ENCODE data around the gene CTNNBIP1. TPM values are rescaled to one million over a fixed set of nuclear protein-coding genes. Genes with fewer than 3 reads are reported as not detected.

CTNNBIP1 gene
- total RNA-seq, 1 experiment from 2014 or later: 44.4 TPM

GRCh38 chr1:9821710-9822109 is 88.4 kb downstream of the CTNNBIP1 start:
- WGBS (ENCODE audit: extremely low coverage, insufficient read length, low lambda C conversion rate): no CpG with 5 or more reads among the region's 4 CpGs
- Histone ChIP-seq H3K4ac (ENCODE audit: low read depth, low read length) (no peak overlapping the region), H3K14ac (ENCODE audit: insufficient read depth, low read length) (no peak overlapping the region), H2BK20ac (ENCODE audit: low read depth, low read length, poor library complexity, severe bottlenecking) (no peak overlapping the region), H3K23ac (ENCODE audit: insufficient read length, low read depth, low read length) (no peak overlapping the region), H4K91ac (ENCODE audit: insufficient read length, low read depth, low read length) (no peak overlapping the region), H3K4me1 (ENCODE audit: insufficient read depth, low read length) (peaks cover 5% of the 10 kb centered on the region; the same call in 1 of the 2 replicates), H3K23me2 (ENCODE audit: insufficient read length, low read depth, low read length, poor library complexity, severe bottlenecking) (peaks cover 18% of the 10 kb centered on the region), H2BK120ac (ENCODE audit: low read depth, low read length, poor library complexity, severe bottlenecking) (no peak overlapping the region), H3K27me3 (ENCODE audit: insufficient read depth, low read length) (peaks cover 6% of the 10 kb centered on the region; the same call in 1 of the 2 replicates), H3K4me2 (ENCODE audit: insufficient read depth, insufficient read length, low read length) (no peak overlapping the region), H2AK5ac (ENCODE audit: insufficient read length, low read length) (no peak overlapping the region), H4K8ac (replicated peaks; ENCODE audit: insufficient read length, low read depth, low read length) (no peak overlapping the region), H2BK5ac (ENCODE audit: insufficient read length, low read length) (no peak overlapping the region), H3K79me1 (ENCODE audit: insufficient read depth, low read depth, low read length, poor library complexity, severe bottlenecking) (no peaks in the 10 kb centered on the region), H4K5ac (ENCODE audit: insufficient read length, low read depth, low read length) (no peak overlapping the region), H3K18ac (ENCODE audit: insufficient read length, low read depth, low read length) (no peak overlapping the region), H3K9ac (ENCODE audit: extremely low read depth, insufficient read length, low read length) (no peak overlapping the region), H3K27ac (ENCODE audit: insufficient read length, low read depth, low read length) (no peak overlapping the region), H2BK12ac (ENCODE audit: insufficient read length, low read depth, low read length) (no peak overlapping the region), H4K20me1 (ENCODE audit: control insufficient read depth, insufficient read depth, insufficient read length) (no peaks in the 10 kb centered on the region), H2AFZ (ENCODE audit: low read length) (no peak overlapping the region), H2BK15ac (ENCODE audit: low read depth, low read length) (no peak overlapping the region), H3K79me2 (ENCODE audit: insufficient read depth, low read length) (peaks cover 23% of the 10 kb centered on the region; the same call in 1 of the 2 replicates), H3T11ph (ENCODE audit: low read length) (no peak overlapping the region), H3K9me3 (ENCODE audit: control insufficient read depth, low read depth, low read length) (no peaks in the 10 kb centered on the region), H3K56ac (ENCODE audit: insufficient read length, low read depth, low read length) (no peak overlapping the region)
- TF ChIP-seq CTCF (conservative IDR thresholded peaks at IDR 0.05): no peak
- Mint-ChIP-seq H3K4me1 (peaks cover 44 to 49% of the 10 kb centered on the region in 2 experiments), H3K27ac (no peak overlapping the region), H3K9me3 (no peaks in the 10 kb centered on the region; a peak in 2 of 5 replicates), H3K4me3 (peak overlapping the region; percentile 94 to 97; a peak in 4 of 5 replicates), H3K36me3 (ENCODE audit: insufficient read depth in 1 of 3, low read depth in 3 of 3) (peaks cover 0 to 5% (median 3%) of the 10 kb centered on the region in 3 experiments; a peak in 6 of 7 replicates), H3K27me3 (ENCODE audit: low read depth) (peaks cover 30% of the 10 kb centered on the region)
- DNase-seq: no peak
